Germinal center (tissue), 1 donor: ENCODE results near the gene TRIM33.
"Not testable (repeated sequence)": the region's sequence is repeated elsewhere in the genome, so short reads cannot be mapped to it uniquely, and the experiment has no call there.

Source experiments
- DNase-seq: peaks from one replicate; pipeline ENCODE4 v3.0.0; 2012; ENCODE audit warnings: mixed read lengths, low spot score

TRIM33 gene

GRCh38 chr1:114510274-114511031 lies 550 bp downstream of the TRIM33 start:
- DNase-seq: peak; percentile 84

GRCh38 chr1:114509596-114510273 lies 1.3 kb downstream of the TRIM33 start:
- no peak for DNase-seq

- DNase-seq: no peak
Observed at GRCh38 chr1:114508386-114508898, 2.6 kb downstream of the TRIM33 start.

GRCh38 chr1:114507513-114507912 lies 3.5 kb downstream of the TRIM33 start:
- no peak for DNase-seq

- no peak for DNase-seq
Observed at GRCh38 chr1:114505148-114505561, 5.8 kb downstream of the TRIM33 start.

GRCh38 chr1:114503916-114504422 lies 7.0 kb downstream of the TRIM33 start:
- no peak for DNase-seq

GRCh38 chr1:114502080-114502479 lies 8.9 kb downstream of the TRIM33 start:
- DNase-seq: no peak

GRCh38 chr1:114499478-114499877 lies 11.5 kb downstream of the TRIM33 start:
- DNase-seq: no peak

- no peak for DNase-seq
Observed at GRCh38 chr1:114496089-114496488, 14.9 kb downstream of the TRIM33 start.

GRCh38 chr1:114495486-114495885 lies 15.5 kb downstream of the TRIM33 start:
- no peak for DNase-seq

- DNase-seq: no peak
Observed at GRCh38 chr1:114492978-114493377, 18.0 kb downstream of the TRIM33 start.

GRCh38 chr1:114490274-114490693 lies 20.7 kb downstream of the TRIM33 start:
- no peak for DNase-seq

- no peak for DNase-seq
Observed at GRCh38 chr1:114488739-114489138, 22.3 kb downstream of the TRIM33 start.

GRCh38 chr1:114485286-114485685 lies 25.7 kb downstream of the TRIM33 start:
- no peak for DNase-seq

- peak; percentile 38 for DNase-seq
Observed at GRCh38 chr1:114482585-114482984, 28.4 kb downstream of the TRIM33 start.

- DNase-seq: not testable (repeated sequence)
Observed at GRCh38 chr1:114479636-114480035, 31.4 kb downstream of the TRIM33 start.

GRCh38 chr1:114479134-114479533 lies 31.9 kb downstream of the TRIM33 start:
- DNase-seq: no peak

- no peak for DNase-seq
Observed at GRCh38 chr1:114473796-114474195, 37.2 kb downstream of the TRIM33 start.

- DNase-seq: no peak
Observed at GRCh38 chr1:114472408-114472807, 38.6 kb downstream of the TRIM33 start.

GRCh38 chr1:114470681-114471080 lies 40.3 kb downstream of the TRIM33 start:
- DNase-seq: no peak

GRCh38 chr1:114468710-114469468 lies 42.1 kb downstream of the TRIM33 start:
- no peak for DNase-seq

- DNase-seq: no peak
Observed at GRCh38 chr1:114468047-114468446, 43.0 kb downstream of the TRIM33 start.
